Measurements from ENCODE around the gene CEACAM20. TPM values are rescaled to one million over a fixed set of nuclear protein-coding genes. Genes with fewer than 3 reads are reported as not detected.

The CEACAM20 gene
- total RNA-seq, 1 experiment from 2014 or later: not detected

- H3K4me1 Mint-ChIP-seq (ENCODE audit: insufficient read depth, unreplicated experiment): no peaks in the 10 kb centered on the region
- no TSS peak for BruUV-seq (replicated peaks)
- no peaks in the 10 kb centered on the region for H3K36me3 Mint-ChIP-seq (ENCODE audit: insufficient read depth, unreplicated experiment)
- CTCF ChIA-PET: interaction anchor here (0.7 to 3.3 kb wide), 7 partner anchors 11 to 58 kb away, joined by 3 to 16 read pairs (median 3); no protein-coding TSS in a partner anchor
- peak; percentile 45 for TF ChIP-seq CTCF (IDR thresholded peaks at IDR 0.05; ENCODE audit: unreplicated experiment)
- H3K27ac Mint-ChIP-seq (ENCODE audit: low read depth, unreplicated experiment): no peak overlapping the region
- peak; percentile 67 for DNase-seq (ENCODE audit: unreplicated experiment)
- POLR2A ChIA-PET: no interaction called here
- intact Hi-C loops (cut with micrococcal nuclease): loop anchor here (2.0 kb wide), 1 partner anchor 70 kb away; no protein-coding TSS in a partner anchor
- peaks cover 43% of the 10 kb centered on the region for H3K27me3 Mint-ChIP-seq (ENCODE audit: insufficient read depth, unreplicated experiment)
- H3K4me3 Mint-ChIP-seq (ENCODE audit: unreplicated experiment): no peak overlapping the region
- peaks cover 13% of the 10 kb centered on the region for H3K9me3 Mint-ChIP-seq (ENCODE audit: unreplicated experiment)
Measured at GRCh38 chr19:44512326-44513298, 16.9 kb downstream of the CEACAM20 start.

- CTCF ChIA-PET: interaction anchor here (0.6 kb wide), 1 partner anchor 148 kb away, joined by 3 read pairs; no protein-coding TSS in a partner anchor
- H3K9me3 Mint-ChIP-seq (ENCODE audit: unreplicated experiment): peaks cover 23% of the 10 kb centered on the region
- BruUV-seq (replicated peaks): no TSS peak
- POLR2A ChIA-PET: no interaction called here
- H3K36me3 Mint-ChIP-seq (ENCODE audit: insufficient read depth, unreplicated experiment): peaks cover 10% of the 10 kb centered on the region
- no peak overlapping the region for H3K27ac Mint-ChIP-seq (ENCODE audit: low read depth, unreplicated experiment)
- H3K4me3 Mint-ChIP-seq (ENCODE audit: unreplicated experiment): no peak overlapping the region
- no peak for DNase-seq (ENCODE audit: unreplicated experiment)
- H3K4me1 Mint-ChIP-seq (ENCODE audit: insufficient read depth, unreplicated experiment): no peaks in the 10 kb centered on the region
- TF ChIP-seq CTCF (IDR thresholded peaks at IDR 0.05; ENCODE audit: unreplicated experiment): no peak
- intact Hi-C loops (cut with micrococcal nuclease): loop anchor here (10.0 kb wide), 1 partner anchor 345 kb away; the partner anchor contains the start of gene ZNF226
- H3K27me3 Mint-ChIP-seq (ENCODE audit: insufficient read depth, unreplicated experiment): peaks cover 61% of the 10 kb centered on the region
Measured at GRCh38 chr19:44509478-44509877, 20.0 kb downstream of the CEACAM20 start.

GRCh38 chr19:44499962-44500949 is 29.2 kb downstream of the CEACAM20 start, which contains the start of gene ZNF180:
Gene ZNF180 (minus strand): TSS chr19:44500522. CDS start chr19:44497334, 3,188 bp downstream.
- CTCF ChIA-PET: interaction anchor here (0.5 to 1.1 kb wide), 3 partner anchors 88 to 334 kb away, joined by 3 to 5 read pairs (median 3); no protein-coding TSS in a partner anchor
- H3K4me3 Mint-ChIP-seq (ENCODE audit: unreplicated experiment): peak within 1 kb of the TSS; percentile 97
- H3K27ac Mint-ChIP-seq (ENCODE audit: low read depth, unreplicated experiment): peak within 1 kb of the TSS; percentile 89
- peaks cover 40% of the 10 kb centered on the region for H3K36me3 Mint-ChIP-seq (ENCODE audit: insufficient read depth, unreplicated experiment)
- intact Hi-C loops (cut with micrococcal nuclease): loop anchor here (10.0 kb wide), 1 partner anchor 335 kb away; the partner anchor contains the start of gene ZNF226
- peak; percentile 61 for TF ChIP-seq CTCF (IDR thresholded peaks at IDR 0.05; ENCODE audit: unreplicated experiment)
- TSS peak; percentile 53 for BruUV-seq (replicated peaks)
- POLR2A ChIA-PET: interaction anchor here (0.6 to 2.0 kb wide), 15 partner anchors 9 to 985 kb away, joined by 3 to 8 read pairs (median 4); partner anchors contain the start of genes ZNF221, ZNF225, ZNF226 and ZNF227
- peaks cover 5% of the 10 kb centered on the region for H3K27me3 Mint-ChIP-seq (ENCODE audit: insufficient read depth, unreplicated experiment)
- peak; percentile 95 for DNase-seq (ENCODE audit: unreplicated experiment)
- peaks cover 19% of the 10 kb centered on the region for H3K4me1 Mint-ChIP-seq (ENCODE audit: insufficient read depth, unreplicated experiment)
- peaks cover 21% of the 10 kb centered on the region for H3K9me3 Mint-ChIP-seq (ENCODE audit: unreplicated experiment)

All from MCF 10A (cell line).